MM.1S (cell line): ENCODE data around the gene ABCA9.
"Not testable (repeated sequence)": the region's sequence is repeated elsewhere in the genome, so short reads cannot be mapped to it uniquely, and the experiment has no call there.

Experiments used
- DNase-seq: peaks from one replicate; pipeline ENCODE4 v3.0.0-alpha.2; 2015
- H2AFZ ChIP-seq: fragments of 300-600 bp; sonication (generic); 2 replicates; pipeline ENCODE4 v1.6.0; 2016; ENCODE audit warnings: antibody characterized with exemption, low read length
- H3F3A ChIP-seq: fragments of 300-600 bp; sonication (generic); 2 replicates; pipeline ENCODE4 v1.6.1; 2016; ENCODE audit warnings: mild to moderate bottlenecking, antibody characterized with exemption, low read length, moderate library complexity, mixed read lengths; ENCODE audit not compliant: insufficient read depth
- H3K27ac ChIP-seq: fragments of 300-600 bp; sonication (generic); 2 replicates; pipeline ENCODE4 v1.5.1; 2016; ENCODE audit warnings: mild to moderate bottlenecking, low read length
- H3K27me3 ChIP-seq: fragments of 300-600 bp; sonication (generic); replicated peaks from 2 replicates; pipeline ENCODE4 v1.6.0; 2016; ENCODE audit warnings: low read length; ENCODE audit not compliant: insufficient read depth
- H3K36me3 ChIP-seq: fragments of 300-600 bp; sonication (generic); replicated peaks from 2 replicates; pipeline ENCODE4 v1.6.1; 2016; ENCODE audit warnings: mild to moderate bottlenecking, low read length, mixed read lengths; ENCODE audit not compliant: insufficient read depth
- H3K4me1 ChIP-seq: fragments of 300-600 bp; sonication (generic); 2 replicates; pipeline ENCODE4 v1.6.1; 2016; ENCODE audit warnings: low read length, mixed read lengths
- H3K4me2 ChIP-seq: fragments of 300-600 bp; sonication (generic); 2 replicates; pipeline ENCODE4 v1.6.0; 2016; ENCODE audit warnings: low read depth, low read length
- H3K4me3 ChIP-seq: fragments of 300-600 bp; sonication (generic); 2 replicates; pipeline ENCODE4 v1.5.1; 2016; ENCODE audit warnings: low read length, mixed read lengths
- H3K79me2 ChIP-seq: fragments of 300-600 bp; sonication (generic); 2 replicates; pipeline ENCODE4 v1.6.1; 2016; ENCODE audit warnings: mixed run types, low read length, mixed read lengths
- H3K9ac ChIP-seq: fragments of 300-600 bp; sonication (generic); 2 replicates; pipeline ENCODE4 v1.6.1; 2016; ENCODE audit warnings: low read length, mixed read lengths
- H3K9me2 ChIP-seq: fragments of 300-600 bp; sonication (generic); replicated peaks from 2 replicates; pipeline ENCODE4 v1.6.1; 2016; ENCODE audit warnings: mild to moderate bottlenecking, low read length, mixed read lengths; ENCODE audit not compliant: insufficient read depth
- H3K9me3 ChIP-seq: fragments of 300-600 bp; sonication (generic); replicated peaks from 2 replicates; pipeline ENCODE4 v1.6.1; 2016; ENCODE audit warnings: mild to moderate bottlenecking, low read length, mixed read lengths; ENCODE audit not compliant: insufficient read depth
- H4K20me1 ChIP-seq: fragments of 300-600 bp; sonication (generic); 2 replicates; pipeline ENCODE4 v1.6.1; 2016; ENCODE audit warnings: mild to moderate bottlenecking, low read length, moderate library complexity, mixed read lengths; ENCODE audit not compliant: insufficient read depth
- CTCF ChIP-seq: fragments of 300-600 bp; sonication (generic); IDR thresholded peaks from 2 replicates; pipeline ENCODE4 v1.5.1; 2016; ENCODE audit warnings: antibody characterized with exemption, low read length, mixed read lengths
- EZH2 ChIP-seq: fragments of 300-600 bp; sonication (generic); optimal IDR thresholded peaks from 2 replicates; pipeline ENCODE3; 2017; ENCODE audit warnings: low read depth, mild to moderate bottlenecking, antibody characterized with exemption, low read length, mixed read lengths
- EZH2phosphoT487 ChIP-seq: fragments of 300-600 bp; sonication (generic); IDR thresholded peaks from 2 replicates; pipeline ENCODE4 v1.6.1; 2018; ENCODE audit warnings: antibody characterized with exemption, low read length

Gene ABCA9

GRCh38 chr17:68950725-68951124 is 110.0 kb downstream of the ABCA9 start:
- no peak overlapping the region for H2AFZ ChIP-seq
- H3K9ac ChIP-seq, result no peak overlapping the region
- H3K9me3 ChIP-seq, result no peaks in the 10 kb centered on the region
- H3K9me2 ChIP-seq, result no peaks in the 10 kb centered on the region
- no peaks in the 10 kb centered on the region for H3K79me2 ChIP-seq
- H3K4me2 ChIP-seq, result no peak overlapping the region
- H4K20me1 ChIP-seq, result no peaks in the 10 kb centered on the region
- no peak overlapping the region for H3K4me3 ChIP-seq
- TF ChIP-seq EZH2phosphoT487, result no peak
- no peak for TF ChIP-seq CTCF
- no peak for TF ChIP-seq EZH2
- H3F3A ChIP-seq, result no peaks in the 10 kb centered on the region
- no peak overlapping the region for H3K27ac ChIP-seq
- H3K27me3 ChIP-seq, result no peaks in the 10 kb centered on the region
- no peaks in the 10 kb centered on the region for H3K36me3 ChIP-seq
- DNase-seq, result no peak
- no peaks in the 10 kb centered on the region for H3K4me1 ChIP-seq

DNA sequence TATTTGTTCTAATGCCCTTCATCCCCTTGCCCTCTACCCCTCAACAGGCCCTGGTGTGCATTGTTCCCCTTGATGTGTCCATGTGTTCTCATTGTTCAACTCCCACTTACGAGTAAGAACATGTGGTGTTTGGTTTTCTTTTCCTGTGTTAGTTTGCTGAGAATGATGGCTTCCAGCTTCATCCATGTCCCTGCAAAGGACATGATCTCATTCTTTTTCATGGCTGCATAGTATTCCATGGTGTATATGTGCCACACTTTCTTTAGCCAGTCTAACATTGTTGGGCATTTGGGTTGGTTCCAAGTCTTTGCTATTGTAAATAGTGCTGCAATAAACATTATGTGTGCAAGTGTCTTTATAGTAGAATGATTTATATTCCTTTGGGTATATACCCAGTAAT is 112.9 kb downstream of the ABCA9 start:
- H3K27me3 ChIP-seq, DNase-seq: not testable (repeated sequence)

GRCh38 chr17:68944435-68945035 is 116.2 kb downstream of the ABCA9 start:
- no peak for DNase-seq
- TF ChIP-seq EZH2 (no peak), CTCF (no peak), EZH2phosphoT487 (no peak)

More for the DNA sequence above, 112.9 kb downstream of the ABCA9 start:
- not testable (repeated sequence) for H4K20me1 ChIP-seq, H3F3A ChIP-seq, H3K4me1 ChIP-seq, H2AFZ ChIP-seq, H3K9me2 ChIP-seq, H3K4me3 ChIP-seq, H3K27ac ChIP-seq, H3K9me3 ChIP-seq, H3K4me2 ChIP-seq, H3K9ac ChIP-seq, H3K79me2 ChIP-seq, H3K36me3 ChIP-seq

GRCh38 chr17:68943812-68944182 is 116.9 kb downstream of the ABCA9 start:
- H3K4me3 ChIP-seq, H3K79me2 ChIP-seq, H3K27ac ChIP-seq: not testable (repeated sequence)

More at GRCh38 chr17:68944435-68945035, 116.2 kb downstream of the ABCA9 start:
- no peak overlapping the region for H3K27ac ChIP-seq
- H3K4me3 ChIP-seq, result no peak overlapping the region
- H3K9ac ChIP-seq, result no peak overlapping the region
- H3K79me2 ChIP-seq, result no peaks in the 10 kb centered on the region
- H3K4me1 ChIP-seq, result no peaks in the 10 kb centered on the region
- H3K36me3 ChIP-seq, result no peaks in the 10 kb centered on the region
- no peak overlapping the region for H3K4me2 ChIP-seq
- no peaks in the 10 kb centered on the region for H4K20me1 ChIP-seq
- no peaks in the 10 kb centered on the region for H3F3A ChIP-seq
- H3K9me3 ChIP-seq, result no peaks in the 10 kb centered on the region
- no peaks in the 10 kb centered on the region for H3K27me3 ChIP-seq
- no peak overlapping the region for H2AFZ ChIP-seq
- no peaks in the 10 kb centered on the region for H3K9me2 ChIP-seq

More at GRCh38 chr17:68943812-68944182, 116.9 kb downstream of the ABCA9 start:
- DNase-seq, H3K36me3 ChIP-seq, H3K9me2 ChIP-seq, H3F3A ChIP-seq, H3K27me3 ChIP-seq, H2AFZ ChIP-seq, H3K9ac ChIP-seq, H4K20me1 ChIP-seq, H3K9me3 ChIP-seq, H3K4me2 ChIP-seq, H3K4me1 ChIP-seq: not testable (repeated sequence)
